ENCODE measurements around the gene ASB4. TPM values are rescaled to one million over a fixed set of nuclear protein-coding genes. Genes with fewer than 3 reads are reported as not detected.

The ASB4 gene, protein sequence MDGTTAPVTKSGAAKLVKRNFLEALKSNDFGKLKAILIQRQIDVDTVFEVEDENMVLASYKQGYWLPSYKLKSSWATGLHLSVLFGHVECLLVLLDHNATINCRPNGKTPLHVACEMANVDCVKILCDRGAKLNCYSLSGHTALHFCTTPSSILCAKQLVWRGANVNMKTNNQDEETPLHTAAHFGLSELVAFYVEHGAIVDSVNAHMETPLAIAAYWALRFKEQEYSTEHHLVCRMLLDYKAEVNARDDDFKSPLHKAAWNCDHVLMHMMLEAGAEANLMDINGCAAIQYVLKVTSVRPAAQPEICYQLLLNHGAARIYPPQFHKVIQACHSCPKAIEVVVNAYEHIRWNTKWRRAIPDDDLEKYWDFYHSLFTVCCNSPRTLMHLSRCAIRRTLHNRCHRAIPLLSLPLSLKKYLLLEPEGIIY
- under 0.01 and 0.65 TPM in 2 replicates for total RNA-seq

DNA sequence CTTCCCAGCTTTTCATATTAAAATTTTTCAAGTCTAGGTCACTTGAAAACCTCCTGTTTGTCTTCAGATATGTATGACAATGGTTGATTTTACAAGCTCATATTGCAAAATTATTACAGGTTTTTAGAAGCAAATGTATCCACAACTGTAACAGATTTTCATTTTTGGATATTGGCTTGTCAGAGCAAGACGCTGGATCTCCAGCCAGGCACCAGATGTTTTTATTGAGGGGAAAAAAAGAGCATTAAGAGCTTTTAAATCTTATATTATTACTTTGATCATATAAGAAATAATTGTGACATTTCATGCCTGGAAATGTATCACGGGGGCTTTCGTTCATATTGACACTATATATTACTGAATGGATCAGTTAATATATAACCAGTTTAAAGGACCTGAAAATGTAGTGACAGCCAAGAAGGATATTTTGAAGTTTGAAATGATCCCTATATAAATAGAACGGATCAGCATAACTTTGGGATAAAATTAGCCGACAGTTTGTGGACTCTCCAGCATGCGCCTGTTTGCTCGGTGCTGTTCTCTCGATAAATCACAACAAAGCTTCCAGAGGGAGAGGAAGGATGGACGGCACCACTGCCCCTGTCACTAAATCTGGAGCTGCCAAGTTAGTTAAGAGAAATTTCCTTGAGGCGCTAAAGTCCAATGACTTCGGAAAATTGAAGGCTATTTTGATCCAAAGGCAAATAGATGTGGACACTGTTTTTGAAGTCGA, at the start of gene ASB4:
Gene ASB4, plus strand, starts transcription at position 553 of the 733 bp plus-strand sequence. Its CDS starts 29 bp downstream, at position 582.

Other genes starting within 250 kb of the ASB4 start
- gene PON1, start 161.4 kb upstream of the ASB4 start, total RNA-seq, result not detected in 2 replicates
- 3.8 and 5.1 TPM in 2 replicates for gene PON3, start 89.6 kb upstream of the ASB4 start, total RNA-seq
- 130 and 189 TPM in 2 replicates for gene PON2, start 50.9 kb upstream of the ASB4 start, total RNA-seq
- gene PDK4, start 110.6 kb downstream of the ASB4 start, total RNA-seq, result not detected in 2 replicates